H1 (cell line): Measurements from ENCODE around the gene PHGDH. TPM values are rescaled to one million over a fixed set of nuclear protein-coding genes. Genes with fewer than 3 reads are reported as not detected.

ENCODE experiments used
- CTCF ChIA-PET: fragments of 300-600 bp; sonication (Branson Sonifier 250); formaldehyde crosslinking; loops from one replicate; lab custom pipeline; 2021; ENCODE audit not compliant: partially characterized antibody; lab: Charles Lee
- POLR2A ChIA-PET: fragments of 300-600 bp; sonication (Branson Sonifier 250); formaldehyde crosslinking; loops from one replicate; lab custom pipeline; 2021; ENCODE audit warnings: inconsistent platforms; ENCODE audit not compliant: partially characterized antibody; lab: Charles Lee
- DNase-seq, 2 experiments: peaks; one replicate each; pipeline versions ENCODE4 v3.0.0 to v3.0.0-alpha.2; 2010 to 2022; ENCODE audit warnings: low spot score in 2 of 2, low read depth in 1 of 2, mixed read lengths in 1 of 2
- FAIRE-seq: peaks from 2 replicates; lab custom pipeline; 2011; peaks lifted over from hg19 to GRCh38; lab: Jason Lieb, UNC
- H2AFZ ChIP-seq: 2 replicates; pipeline ENCODE4 v1.8.1; 2012; ENCODE audit warnings: low read length, inconsistent platforms
- H2AK5ac ChIP-seq: 2 replicates; pipeline ENCODE4 v1.6.1; 2013; ENCODE audit warnings: low read depth, low read length
- H2BK120ac ChIP-seq: replicated peaks from 2 replicates; pipeline ENCODE3; 2013; ENCODE audit warnings: low read depth, low read length, inconsistent platforms
- H2BK12ac ChIP-seq: 2 replicates; pipeline ENCODE4 v1.6.1; 2013; ENCODE audit warnings: low read depth, low read length
- H2BK15ac ChIP-seq: 2 replicates; pipeline ENCODE4 v1.6.1; 2013; ENCODE audit warnings: low read length
- H2BK20ac ChIP-seq: 2 replicates; pipeline ENCODE4 v1.6.1; 2013; ENCODE audit warnings: low read length
- H2BK5ac ChIP-seq: 2 replicates; pipeline ENCODE4 v1.6.1; 2013; ENCODE audit warnings: low read depth, low read length
- H3K14ac ChIP-seq: 2 replicates; pipeline ENCODE4 v1.6.1; 2013; ENCODE audit warnings: inconsistent platforms; ENCODE audit not compliant: insufficient read length
- H3K18ac ChIP-seq: 2 replicates; pipeline ENCODE4 v1.6.1; 2013; ENCODE audit warnings: low read length; ENCODE audit errors: extremely low read depth
- H3K23ac ChIP-seq: 2 replicates; pipeline ENCODE4 v1.6.1; 2013; ENCODE audit warnings: inconsistent platforms; ENCODE audit not compliant: insufficient read length
- H3K23me2 ChIP-seq: 2 replicates; pipeline ENCODE4 v1.6.1; 2013; ENCODE audit warnings: low read depth, low read length
- H3K27ac ChIP-seq: 2 replicates; pipeline ENCODE4 v1.6.1; 2011; ENCODE audit warnings: low read depth, low read length, inconsistent platforms
- H3K27me3 ChIP-seq, 4 experiments: replicated peaks in 1 of 4; 1 replicate in 1 of 4; 2 replicates in 3 of 4; pipeline versions ENCODE4 v1.6.1 to v1.8.1; 2011 to 2013; ENCODE audit warnings: low read length in 3 of 4, mild to moderate bottlenecking in 3 of 4, inconsistent platforms in 2 of 4, mixed read lengths in 2 of 4, moderate library complexity in 1 of 4; ENCODE audit not compliant: control insufficient read depth in 3 of 4, insufficient read depth in 3 of 4; ENCODE audit errors: extremely low read depth in 1 of 4
- H3K36me3 ChIP-seq, 4 experiments: 2 replicates each; pipeline versions ENCODE4 v1.6.1 to v1.8.1; 2011 to 2013; ENCODE audit warnings: mild to moderate bottlenecking in 4 of 4, low read length in 3 of 4, moderate library complexity in 2 of 4, control low read depth in 1 of 4, inconsistent platforms in 1 of 4; ENCODE audit not compliant: insufficient read depth in 4 of 4, control insufficient read depth in 2 of 4
- H3K4ac ChIP-seq: replicated peaks from 2 replicates; pipeline ENCODE3; 2013; ENCODE audit warnings: low read length, low read depth, mixed read lengths, inconsistent platforms; ENCODE audit not compliant: insufficient read length
- H3K4me1 ChIP-seq, 4 experiments: replicated peaks in 1 of 4; 1 replicate in 1 of 4; 2 replicates in 3 of 4; pipeline versions ENCODE4 v1.6.1 to v1.8.1; 2011 to 2013; ENCODE audit warnings: low read length in 3 of 4, inconsistent platforms in 2 of 4, mixed read lengths in 1 of 4; ENCODE audit not compliant: insufficient read depth in 4 of 4, control insufficient read depth in 3 of 4
- H3K4me2 ChIP-seq, 2 experiments: 2 replicates each; pipeline versions ENCODE4 v1.6.1 to v1.8.1; 2011 to 2013; ENCODE audit warnings: low read depth in 2 of 2, low read length in 2 of 2, control low read depth in 1 of 2, inconsistent platforms in 1 of 2, mild to moderate bottlenecking in 1 of 2; ENCODE audit not compliant: insufficient read depth in 1 of 2
- H3K4me3 ChIP-seq, 4 experiments: fragments of 200-600, 300-600 bp in 1 of 4; sonication (generic), shearing (Covaris generic), sonication (Bioruptor Twin) in 1 of 4; 2 replicates each; pipeline versions ENCODE4 v1.5.1 to v1.8.1; 2011 to 2016; ENCODE audit warnings: low read length in 4 of 4, low read depth in 3 of 4, control low read depth in 2 of 4, inconsistent platforms in 2 of 4, mild to moderate bottlenecking in 2 of 4, mixed read lengths in 1 of 4, moderate library complexity in 1 of 4; ENCODE audit not compliant: insufficient read depth in 2 of 4; ENCODE audit errors: extremely low read depth in 1 of 4
- H3K56ac ChIP-seq: replicated peaks from 2 replicates; pipeline ENCODE3; 2013; ENCODE audit warnings: low read depth, mild to moderate bottlenecking, mixed read lengths, low read length, inconsistent platforms; ENCODE audit not compliant: insufficient read length
- H3K79me1 ChIP-seq: 2 replicates; pipeline ENCODE4 v1.6.1; 2013; ENCODE audit warnings: low read depth, low read length, control low read depth
- H3K79me2 ChIP-seq, 2 experiments: 2 replicates each; pipeline versions ENCODE4 v1.6.1 to v1.8.1; 2012 to 2013; ENCODE audit warnings: low read length in 2 of 2, mild to moderate bottlenecking in 2 of 2, inconsistent platforms in 1 of 2; ENCODE audit not compliant: insufficient read depth in 2 of 2, control insufficient read depth in 1 of 2
- H3K9ac ChIP-seq, 4 experiments: replicated peaks in 1 of 4; 1 replicate in 1 of 4; 2 replicates in 3 of 4; pipeline versions ENCODE4 v1.6.1 to v1.8.1; 2011 to 2013; ENCODE audit warnings: low read depth in 3 of 4, low read length in 3 of 4, control low read depth in 2 of 4, mild to moderate bottlenecking in 2 of 4, moderate library complexity in 2 of 4, inconsistent platforms in 1 of 4; ENCODE audit errors: extremely low read depth in 1 of 4
- H3K9me3 ChIP-seq, 2 experiments: 2 replicates each; pipeline versions ENCODE4 v1.6.1 to v1.8.1; 2012 to 2013; ENCODE audit warnings: mild to moderate bottlenecking in 2 of 2, moderate library complexity in 2 of 2, control low read depth in 1 of 2, inconsistent platforms in 1 of 2, low read depth in 1 of 2, low read length in 1 of 2, mixed read lengths in 1 of 2; ENCODE audit not compliant: insufficient read depth in 2 of 2
- H4K20me1 ChIP-seq, 2 experiments: replicated peaks in 1 of 2; 2 replicates each; pipeline versions ENCODE3 to v1.8.1; 2011 to 2013; ENCODE audit warnings: inconsistent platforms in 2 of 2, low read length in 2 of 2, mild to moderate bottlenecking in 1 of 2; ENCODE audit not compliant: insufficient read depth in 2 of 2, control insufficient read depth in 1 of 2
- H4K5ac ChIP-seq: 2 replicates; pipeline ENCODE4 v1.6.1; 2013; ENCODE audit warnings: low read length, low read depth, mixed read lengths, inconsistent platforms; ENCODE audit not compliant: insufficient read length
- H4K8ac ChIP-seq: 2 replicates; pipeline ENCODE4 v1.8.0; 2013; ENCODE audit warnings: mild to moderate bottlenecking, moderate library complexity, low read length, inconsistent platforms; ENCODE audit not compliant: insufficient read depth; ENCODE audit errors: extremely low read depth
- H4K91ac ChIP-seq: replicated peaks from 2 replicates; pipeline ENCODE3; 2013; ENCODE audit warnings: low read length, mixed read lengths, inconsistent platforms; ENCODE audit not compliant: insufficient read length
- ATF3 ChIP-seq: IDR thresholded peaks from 2 replicates; pipeline ENCODE4 v1.6.1; 2011; ENCODE audit warnings: low read depth, mild to moderate bottlenecking, low read length; ENCODE audit not compliant: insufficient read depth
- CBX5 ChIP-seq: fragments of 300-800, 300-1000 bp; sonication (generic); IDR thresholded peaks from 2 replicates; pipeline ENCODE4 v1.7.1; 2016; ENCODE audit warnings: antibody characterized with exemption, low read length, low read depth
- E2F6 ChIP-seq: IDR thresholded peaks from 2 replicates; pipeline ENCODE4 v1.6.1; 2012; ENCODE audit warnings: inconsistent platforms
- EP300 ChIP-seq, 2 experiments: IDR thresholded peaks; 1 replicate in 1 of 2; 2 replicates in 1 of 2; pipeline ENCODE4 v1.6.1; 2011 to 2012; ENCODE audit warnings: low read depth in 2 of 2, low read length in 2 of 2, mild to moderate bottlenecking in 2 of 2, borderline replicate concordance in 1 of 2, inconsistent platforms in 1 of 2, moderate library complexity in 1 of 2
- RBBP5 ChIP-seq: IDR thresholded peaks from 2 replicates; pipeline ENCODE4 v1.7.1; 2012; ENCODE audit warnings: low read depth, mild to moderate bottlenecking, inconsistent platforms, low read length, moderate library complexity, borderline replicate concordance
- WGBS, 2 experiments: shearing (Covaris generic) in 1 of 2; methylation state at CpG; one replicate each; pipeline versions ENCODE4 v1.1.6 to v1.1.7; 2013 to 2015; ENCODE audit warnings: low lambda C conversion rate in 2 of 2, mixed read lengths in 2 of 2, inconsistent platforms in 1 of 2, low coverage in 1 of 2, missing lambda C conversion rate in 1 of 2; ENCODE audit not compliant: insufficient replicate concordance in 2 of 2, insufficient coverage in 1 of 2, insufficient read length in 1 of 2; ENCODE audit errors: extremely low coverage in 1 of 2, missing lambda C conversion rate in 1 of 2; 5-methylcytosine and 5-hydroxymethylcytosine counted together
- polyA plus RNA-seq, 7 experiments: library from polyadenylated mRNA; depleted of rRNA in 3 of 7; stranded (reverse) in 5 of 7; unstranded in 2 of 7; fragments of >200 nt in 5 of 7; fragments of 200-250 nt in 2 of 7; gene quantifications; 1 replicate in 5 of 7; 2 replicates in 1 of 7; 4 replicates in 1 of 7; pipeline versions ENCODE4 v1.2.1 to v1.2.3, GENCODE V29; 2011 to 2013; ENCODE audit warnings: missing spikeins in 2 of 7, mixed read lengths in 2 of 7
- total RNA-seq: library from RNA; stranded (reverse); fragmentation: NEBNext Ultra II Directional; extraction: Animal tissue kit (Norgen Biotek cat#: 25700); gene quantifications from 2 replicates; pipeline ENCODE4 v1.2.1, GENCODE V29; 2021

PHGDH gene
- total and polyA plus RNA-seq, 2 of the 8 experiments (the other 6 are each of a cell fraction or from before 2014, with no cell fraction given): 358 to 687 TPM

GRCh38 chr1:119767486-119767885 is 55.8 kb downstream of the PHGDH start:
- no peak overlapping the region for H2BK120ac ChIP-seq
- no peak for DNase-seq
- no peaks in the 10 kb centered on the region; the same call in 1 of the 2 replicates for H3K23me2 ChIP-seq
- H2AFZ ChIP-seq: no peak overlapping the region
- no peak overlapping the region for H3K9ac ChIP-seq
- no peak overlapping the region for H3K4me2 ChIP-seq
- no peak overlapping the region for H2AK5ac ChIP-seq
- H3K27ac ChIP-seq: no peak overlapping the region
- no peaks in the 10 kb centered on the region for H3K9me3 ChIP-seq
- H3K36me3 ChIP-seq: no peaks in the 10 kb centered on the region
- H4K5ac ChIP-seq: no peak overlapping the region
- H4K20me1 ChIP-seq: no peaks in the 10 kb centered on the region
- H3K18ac ChIP-seq: no peak overlapping the region
- H3K79me1 ChIP-seq: no peaks in the 10 kb centered on the region
- 90% methylated on average over 2 of the region's 2 CpGs; no CpG with 5 or more reads in 1 of the 2 experiments for WGBS, 2 experiments
- no peak overlapping the region for H2BK12ac ChIP-seq
- no peak overlapping the region for H2BK20ac ChIP-seq
- no peak overlapping the region for H3K4me3 ChIP-seq
- no peak overlapping the region for H2BK15ac ChIP-seq
- CTCF ChIA-PET: interaction anchor here (0.8 to 5.3 kb wide), 3 partner anchors 24 to 153 kb away, joined by 3 to 46 read pairs (median 4); no protein-coding TSS in a partner anchor
- no peak for FAIRE-seq
- H4K91ac ChIP-seq: no peak overlapping the region
- no peak overlapping the region for H3K14ac ChIP-seq
- POLR2A ChIA-PET: interaction anchor here (1.5 to 3.1 kb wide), 4 partner anchors 10 to 54 kb away, joined by 4 to 11 read pairs (median 6); no protein-coding TSS in a partner anchor
- H3K4me1 ChIP-seq: peaks cover 0 to 3% (median 1%) of the 10 kb centered on the region in 4 experiments; a peak in 1 of 7 replicates
- H3K56ac ChIP-seq: no peak overlapping the region
- H3K27me3 ChIP-seq: peaks cover 0 to 3% (median 1%) of the 10 kb centered on the region in 4 experiments; a peak in 2 of 7 replicates
- no peak overlapping the region for H3K4ac ChIP-seq
- no peak overlapping the region for H4K8ac ChIP-seq
- H3K79me2 ChIP-seq: no peaks in the 10 kb centered on the region
- no peak overlapping the region for H3K23ac ChIP-seq
- no peak overlapping the region for H2BK5ac ChIP-seq
- TF ChIP-seq ATF3: no peak
- TF ChIP-seq E2F6: no peak
- TF ChIP-seq CBX5: no peak
- TF ChIP-seq RBBP5: no peak
- TF ChIP-seq EP300 (IDR thresholded peaks at IDR 0.05; ENCODE audit: borderline replicate concordance in 1 of 2, low read depth in 2 of 2, low read length in 2 of 2): no peak
